ENCODE measurements around the gene ADAMTS10.
"Not testable (repeated sequence)": the region's sequence is repeated elsewhere in the genome, so short reads cannot be mapped to it uniquely, and the experiment has no call there.

ADAMTS10 gene

DNA sequence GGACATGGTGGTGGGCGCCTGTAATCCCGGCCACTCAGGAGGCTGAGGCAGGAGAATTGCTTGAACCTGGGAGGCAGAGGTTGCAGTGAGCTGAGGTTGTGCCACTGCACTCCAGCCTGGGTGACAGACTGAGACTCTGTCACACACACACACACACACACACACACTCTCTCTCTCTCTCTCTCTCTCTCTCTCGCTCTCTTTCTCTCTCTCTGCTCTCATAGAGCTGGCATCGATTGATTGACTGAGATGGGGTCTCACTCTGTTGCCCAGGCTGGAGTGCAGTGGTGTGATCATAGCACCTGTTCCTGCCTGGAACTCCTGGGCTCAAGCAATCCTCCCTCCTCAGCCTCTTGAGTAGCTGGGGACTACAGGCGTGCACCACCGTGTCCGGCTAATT is 56.8 kb downstream of the ADAMTS10 start:
- DNase-seq = not testable (repeated sequence)

DNA sequence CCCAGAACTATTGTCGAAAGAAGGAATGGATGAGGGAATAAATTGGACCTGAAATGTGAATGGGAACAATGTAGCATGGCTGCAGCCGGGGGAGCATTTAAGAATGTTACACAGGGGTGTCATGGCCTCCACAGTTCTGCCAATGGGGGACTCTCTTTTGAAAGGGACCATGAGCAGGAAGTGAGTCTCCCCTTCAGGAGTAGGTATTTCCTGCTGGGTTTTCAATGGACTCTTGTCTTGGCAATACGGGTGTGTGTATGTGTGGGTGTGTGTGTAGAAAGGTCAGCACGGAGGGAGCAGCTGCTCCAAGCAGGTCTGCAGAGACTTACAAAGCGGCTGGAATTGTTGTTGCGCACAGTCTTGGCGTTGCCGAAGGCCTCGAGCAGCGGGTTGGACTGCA is 57.7 kb downstream of the ADAMTS10 start:
- DNase-seq = no peak

DNA sequence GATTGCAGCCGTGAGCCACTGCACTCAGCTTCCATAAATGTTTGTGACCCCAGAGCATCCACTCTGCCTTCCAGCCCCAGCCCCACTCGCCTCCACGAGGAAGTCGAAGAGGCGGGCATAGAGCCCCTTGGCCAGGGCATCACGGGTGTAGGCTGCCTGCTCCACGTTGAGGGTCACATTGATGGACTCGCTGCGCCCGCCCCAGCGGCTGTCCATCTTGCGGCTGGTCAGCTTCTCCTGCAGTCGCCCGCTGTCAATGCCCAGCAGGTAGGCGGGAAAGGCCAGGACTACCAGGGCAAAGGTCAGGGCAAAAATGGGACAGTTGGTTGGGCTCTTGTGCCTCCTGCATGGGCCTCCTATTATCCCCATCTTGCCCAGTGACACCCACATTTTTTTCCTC is 60.4 kb downstream of the ADAMTS10 start:
- no peak for DNase-seq

DNA sequence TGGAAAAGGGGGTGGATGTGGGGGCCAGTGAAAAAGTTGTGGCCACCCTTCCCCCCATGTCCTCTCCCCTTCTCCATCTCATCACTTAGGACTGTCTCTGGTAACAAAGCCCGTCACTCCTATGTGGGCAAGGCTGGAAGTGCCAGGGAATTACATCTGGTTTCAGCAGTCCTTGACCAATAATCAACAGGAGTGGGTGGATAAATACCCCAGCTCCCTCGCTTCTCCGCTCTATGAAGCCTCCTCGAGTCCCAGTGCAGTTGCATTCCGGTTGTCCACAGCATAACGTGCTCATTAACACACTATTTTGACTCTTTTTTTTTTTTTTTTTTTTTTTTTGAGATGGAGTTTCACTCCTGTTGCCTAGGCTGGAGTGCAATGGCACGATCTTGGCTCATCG is 64.8 kb downstream of the ADAMTS10 start:
- no peak for DNase-seq

DNA sequence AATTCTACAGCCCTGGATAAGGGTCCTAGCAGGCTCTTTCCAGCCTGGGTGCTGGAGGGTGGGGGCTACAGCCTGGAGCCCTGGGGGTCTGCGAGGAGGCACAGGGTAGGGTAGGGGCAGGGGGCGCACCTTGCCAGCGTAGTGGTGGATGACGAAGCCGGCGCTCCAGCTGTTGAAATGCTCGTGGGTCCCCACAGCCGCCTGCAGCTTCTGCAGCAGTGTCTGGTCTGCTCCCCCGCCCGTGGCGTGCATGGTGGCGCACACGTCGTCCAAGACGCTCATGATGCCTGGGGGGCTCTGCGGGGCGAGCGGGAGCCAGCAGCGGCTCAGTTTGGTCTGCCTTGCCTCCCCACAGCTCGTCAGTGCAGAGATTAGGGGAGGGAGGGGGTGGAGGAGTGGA is 66.3 kb downstream of the ADAMTS10 start:
- no peak for DNase-seq

DNA sequence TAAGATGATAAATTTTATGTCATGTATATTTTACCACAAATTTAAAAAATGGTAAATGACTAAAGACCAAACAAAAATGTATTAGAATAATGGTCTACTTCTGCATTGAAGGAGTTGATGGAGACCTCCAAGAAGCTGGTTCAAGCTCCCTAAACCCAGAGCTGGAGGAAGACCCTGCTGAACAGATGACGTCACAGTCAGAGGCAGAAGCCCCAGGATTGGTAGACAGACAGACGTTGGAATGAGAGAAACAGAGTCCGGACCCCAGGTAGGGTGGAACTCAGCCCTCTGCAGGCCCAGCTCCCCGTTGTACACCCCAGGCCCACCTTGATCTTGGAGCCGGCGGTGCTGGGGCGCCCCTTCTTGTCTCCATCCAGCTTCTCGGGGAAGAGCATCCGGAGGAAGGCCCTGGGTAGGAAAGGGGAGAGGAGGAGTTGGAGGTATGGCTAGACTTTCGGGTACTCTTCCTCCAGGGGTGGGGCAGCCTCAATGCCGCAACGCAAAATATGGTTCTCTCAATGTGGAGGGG is 70.8 kb downstream of the ADAMTS10 start:
- no peak for DNase-seq

DNA sequence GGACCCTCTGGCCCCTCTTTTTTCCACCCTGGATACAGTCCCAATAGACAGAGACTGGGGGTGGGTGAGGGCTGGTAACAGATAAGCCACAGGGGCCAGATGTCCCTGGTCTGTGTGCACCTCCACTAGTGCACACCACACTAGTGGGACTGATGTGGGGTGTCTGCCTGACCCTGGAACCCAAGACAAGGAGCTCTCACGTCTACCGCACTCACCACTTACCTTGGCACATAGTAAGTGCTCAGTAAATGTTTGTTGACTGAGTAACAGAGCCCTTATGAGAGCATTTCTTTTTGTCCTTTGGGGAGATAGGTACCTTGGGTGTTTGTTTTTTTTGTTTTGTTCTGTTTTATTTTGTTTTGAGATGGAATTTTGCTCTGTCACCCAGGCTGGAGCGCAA is 73.4 kb downstream of the ADAMTS10 start:
- no peak for DNase-seq

DNA sequence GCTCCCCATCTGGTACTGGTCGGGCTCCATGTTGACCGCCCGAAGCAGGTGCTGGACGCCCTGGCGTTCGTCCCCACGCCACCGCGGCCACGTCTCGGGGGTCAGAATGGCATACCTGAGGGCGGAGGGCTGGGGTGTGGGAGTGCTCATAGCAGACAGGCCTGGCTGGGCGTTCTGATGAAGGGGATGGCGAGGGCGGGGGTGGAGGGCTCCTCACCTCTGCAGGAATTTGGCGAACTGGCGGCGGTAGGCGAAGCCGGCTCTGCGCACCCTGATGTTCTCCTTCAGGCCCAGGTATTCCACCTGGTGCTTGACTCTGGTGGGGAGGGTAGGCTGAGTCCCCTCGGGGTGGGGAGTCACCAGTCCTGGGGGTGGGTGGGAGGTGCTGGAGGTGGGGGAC is 74.2 kb downstream of the ADAMTS10 start:
- DNase-seq = no peak

DNA sequence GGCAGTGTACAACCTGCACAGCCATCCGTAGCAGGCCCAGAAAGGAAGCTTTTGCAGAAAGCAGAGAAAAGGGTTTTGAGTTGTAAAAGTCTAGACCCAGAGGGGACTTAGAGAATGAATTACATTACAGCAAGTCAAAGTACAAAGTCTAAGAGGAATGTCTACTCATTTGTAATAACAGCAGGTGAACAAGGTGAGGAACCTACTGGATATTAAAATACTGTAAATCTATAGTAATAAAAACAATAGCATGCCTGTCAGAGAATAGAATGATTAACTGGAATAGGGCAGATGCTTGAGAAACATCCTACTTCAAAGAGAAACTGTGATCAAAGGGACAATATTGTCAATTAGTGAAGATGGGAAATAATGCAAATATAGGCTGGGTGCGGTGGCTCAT is 78.3 kb downstream of the ADAMTS10 start:
- DNase-seq = no peak

DNA sequence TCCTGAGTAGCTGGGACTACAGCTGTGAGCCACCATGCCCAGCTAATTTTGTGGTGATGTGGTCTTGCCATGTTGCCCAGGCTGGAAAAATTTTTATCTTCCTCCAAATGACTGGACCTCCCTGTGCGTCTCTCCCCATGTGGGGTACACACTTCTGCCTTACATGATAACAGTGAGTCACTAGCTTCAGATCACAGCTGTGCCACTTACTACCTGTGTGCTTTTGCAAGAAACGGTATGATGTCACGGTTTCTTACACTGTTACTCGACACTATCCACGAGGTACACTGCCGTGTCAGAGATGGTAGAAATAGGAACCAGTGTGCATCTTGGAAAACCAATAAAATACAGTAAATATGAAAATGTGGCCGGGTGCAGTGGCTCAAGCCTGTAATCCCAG is 79.0 kb downstream of the ADAMTS10 start:
- DNase-seq = no peak
